ENCODE data around the gene SPDYE1.
"Not testable (repeated sequence)": the region's sequence is repeated elsewhere in the genome, so short reads cannot be mapped to it uniquely, and the experiment has no call there.

The SPDYE1 gene

DNA sequence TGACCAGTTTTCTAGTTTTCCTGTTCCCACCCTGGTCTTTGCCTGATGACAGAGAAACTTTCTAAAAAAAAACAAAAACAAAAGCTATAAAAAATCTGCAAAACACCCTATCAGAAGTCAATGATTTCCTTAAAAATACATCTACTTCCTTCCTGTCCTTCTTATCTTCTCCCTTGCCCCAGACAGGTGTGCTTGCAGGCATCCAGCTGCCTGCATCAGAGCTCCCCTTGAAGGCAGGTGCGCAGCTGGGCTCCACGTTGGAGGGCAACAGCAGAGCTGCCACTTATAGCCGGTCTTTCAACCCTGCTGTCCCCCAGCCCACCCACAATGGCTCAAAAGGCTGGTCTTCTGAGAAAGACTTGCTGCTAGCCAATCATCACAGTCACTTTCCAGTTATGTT, 41.7 kb upstream of the SPDYE1 start:
- Histone ChIP-seq H3K4me3 (ENCODE audit: low read depth in 1 of 2, low read length in 2 of 2) (no peak overlapping the region), H3K27ac (ENCODE audit: low read length) (no peak overlapping the region), H3K4me2 (ENCODE audit: insufficient read depth, low read length) (no peak overlapping the region), H3K36me3 (ENCODE audit: insufficient read depth, low read length) (peaks cover 17% of the 10 kb centered on the region), H3K79me2 (ENCODE audit: insufficient read depth, low read length) (no peaks in the 10 kb centered on the region), H3K27me3 (ENCODE audit: insufficient read depth, low read length, poor library complexity) (no peaks in the 10 kb centered on the region), H3K9ac (ENCODE audit: low read depth, low read length) (no peak overlapping the region), H4K20me1 (ENCODE audit: insufficient read depth, low read length) (no peaks in the 10 kb centered on the region), H3K4me1 (ENCODE audit: insufficient read depth, low read length) (no peaks in the 10 kb centered on the region), H2AFZ (ENCODE audit: low read depth, low read length) (no peak overlapping the region), H3K9me3 (ENCODE audit: insufficient read depth, low read length, severe bottlenecking) (no peaks in the 10 kb centered on the region)
- DNase-seq = no peak
- no peak for ATAC-seq (ENCODE audit: insufficient read depth, low read depth)
- no peak for TF ChIP-seq EZH2 (IDR thresholded peaks at IDR 0.05; ENCODE audit: borderline replicate concordance, low read depth, low read length, severe bottlenecking)
- TF ChIP-seq, protein P1, sequence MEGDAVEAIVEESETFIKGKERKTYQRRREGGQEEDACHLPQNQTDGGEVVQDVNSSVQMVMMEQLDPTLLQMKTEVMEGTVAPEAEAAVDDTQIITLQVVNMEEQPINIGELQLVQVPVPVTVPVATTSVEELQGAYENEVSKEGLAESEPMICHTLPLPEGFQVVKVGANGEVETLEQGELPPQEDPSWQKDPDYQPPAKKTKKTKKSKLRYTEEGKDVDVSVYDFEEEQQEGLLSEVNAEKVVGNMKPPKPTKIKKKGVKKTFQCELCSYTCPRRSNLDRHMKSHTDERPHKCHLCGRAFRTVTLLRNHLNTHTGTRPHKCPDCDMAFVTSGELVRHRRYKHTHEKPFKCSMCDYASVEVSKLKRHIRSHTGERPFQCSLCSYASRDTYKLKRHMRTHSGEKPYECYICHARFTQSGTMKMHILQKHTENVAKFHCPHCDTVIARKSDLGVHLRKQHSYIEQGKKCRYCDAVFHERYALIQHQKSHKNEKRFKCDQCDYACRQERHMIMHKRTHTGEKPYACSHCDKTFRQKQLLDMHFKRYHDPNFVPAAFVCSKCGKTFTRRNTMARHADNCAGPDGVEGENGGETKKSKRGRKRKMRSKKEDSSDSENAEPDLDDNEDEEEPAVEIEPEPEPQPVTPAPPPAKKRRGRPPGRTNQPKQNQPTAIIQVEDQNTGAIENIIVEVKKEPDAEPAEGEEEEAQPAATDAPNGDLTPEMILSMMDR (IDR thresholded peaks at IDR 0.05; ENCODE audit: borderline replicate concordance, extremely low read depth, low read length, poor library complexity, severe bottlenecking) = no peak

DNA sequence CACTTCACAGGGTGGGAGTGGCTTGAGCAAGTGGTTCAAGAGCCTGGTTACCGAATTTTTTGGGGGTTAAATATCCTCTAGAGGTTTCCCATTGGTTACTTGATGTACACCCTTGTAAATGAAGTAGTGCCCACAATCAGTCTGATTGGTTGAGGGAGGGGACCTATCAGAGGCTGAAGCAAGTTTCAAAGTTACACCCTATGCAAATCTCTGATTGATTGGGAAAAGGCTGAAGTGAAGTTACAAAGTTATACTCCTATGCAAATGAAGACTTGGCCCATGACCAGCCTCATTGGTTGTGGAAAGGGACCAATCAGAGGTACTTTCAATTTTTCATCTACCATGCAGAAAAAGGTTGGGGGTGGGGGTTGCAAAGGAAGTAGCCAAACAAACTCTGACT, 36.8 kb upstream of the SPDYE1 start:
- Histone ChIP-seq H2AFZ (ENCODE audit: low read depth, low read length) (no peak overlapping the region), H3K79me2 (ENCODE audit: insufficient read depth, low read length) (no peaks in the 10 kb centered on the region), H3K4me1 (ENCODE audit: insufficient read depth, low read length) (no peaks in the 10 kb centered on the region), H3K4me3 (ENCODE audit: low read depth in 1 of 2, low read length in 2 of 2) (no peak overlapping the region), H3K9ac (ENCODE audit: low read depth, low read length) (no peak overlapping the region), H4K20me1 (ENCODE audit: insufficient read depth, low read length) (no peaks in the 10 kb centered on the region), H3K9me3 (ENCODE audit: insufficient read depth, low read length, severe bottlenecking) (no peaks in the 10 kb centered on the region), H3K27ac (ENCODE audit: low read length) (no peak overlapping the region), H3K27me3 (ENCODE audit: insufficient read depth, low read length, poor library complexity) (no peaks in the 10 kb centered on the region), H3K36me3 (ENCODE audit: insufficient read depth, low read length) (no peaks in the 10 kb centered on the region), H3K4me2 (ENCODE audit: insufficient read depth, low read length) (no peak overlapping the region)
- DNase-seq (no peak), ATAC-seq (ENCODE audit: insufficient read depth, low read depth) (no peak)
- TF ChIP-seq EZH2 (IDR thresholded peaks at IDR 0.05; ENCODE audit: borderline replicate concordance, low read depth, low read length, severe bottlenecking) = no peak
- TF ChIP-seq, protein P1 (IDR thresholded peaks at IDR 0.05; ENCODE audit: borderline replicate concordance, extremely low read depth, low read length, poor library complexity, severe bottlenecking) = no peak

DNA sequence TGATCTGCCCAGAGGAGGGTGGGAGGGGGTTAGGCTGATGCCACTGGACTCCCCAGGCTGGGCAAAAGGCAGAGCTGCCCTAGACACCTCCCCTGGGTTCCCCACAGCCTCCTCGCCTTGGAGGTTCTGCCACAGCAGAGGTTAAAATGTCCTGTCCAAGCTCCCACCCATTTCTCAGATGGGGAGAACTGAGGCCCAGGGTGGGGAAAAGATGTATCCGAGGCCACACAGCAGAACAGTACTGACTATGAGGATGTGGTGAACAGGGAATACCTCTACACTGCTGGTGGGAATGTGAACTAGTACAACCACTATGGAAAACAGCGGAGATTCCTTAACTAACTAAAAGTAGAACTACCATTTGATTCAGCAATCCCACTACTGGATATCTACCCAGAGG, 31.3 kb upstream of the SPDYE1 start:
- not testable (repeated sequence) for H3K9ac ChIP-seq (ENCODE audit: low read depth, low read length); H3K4me1 ChIP-seq (ENCODE audit: insufficient read depth, low read length); H3K27me3 ChIP-seq (ENCODE audit: insufficient read depth, low read length, poor library complexity); H3K79me2 ChIP-seq (ENCODE audit: insufficient read depth, low read length); H3K9me3 ChIP-seq (ENCODE audit: insufficient read depth, low read length, severe bottlenecking); DNase-seq; H2AFZ ChIP-seq (ENCODE audit: low read depth, low read length); H3K4me2 ChIP-seq (ENCODE audit: insufficient read depth, low read length); H3K4me3 ChIP-seq (ENCODE audit: low read depth in 1 of 2, low read length in 2 of 2); ATAC-seq (ENCODE audit: insufficient read depth, low read depth); H3K27ac ChIP-seq (ENCODE audit: low read length); H4K20me1 ChIP-seq (ENCODE audit: insufficient read depth, low read length); H3K36me3 ChIP-seq (ENCODE audit: insufficient read depth, low read length)

DNA sequence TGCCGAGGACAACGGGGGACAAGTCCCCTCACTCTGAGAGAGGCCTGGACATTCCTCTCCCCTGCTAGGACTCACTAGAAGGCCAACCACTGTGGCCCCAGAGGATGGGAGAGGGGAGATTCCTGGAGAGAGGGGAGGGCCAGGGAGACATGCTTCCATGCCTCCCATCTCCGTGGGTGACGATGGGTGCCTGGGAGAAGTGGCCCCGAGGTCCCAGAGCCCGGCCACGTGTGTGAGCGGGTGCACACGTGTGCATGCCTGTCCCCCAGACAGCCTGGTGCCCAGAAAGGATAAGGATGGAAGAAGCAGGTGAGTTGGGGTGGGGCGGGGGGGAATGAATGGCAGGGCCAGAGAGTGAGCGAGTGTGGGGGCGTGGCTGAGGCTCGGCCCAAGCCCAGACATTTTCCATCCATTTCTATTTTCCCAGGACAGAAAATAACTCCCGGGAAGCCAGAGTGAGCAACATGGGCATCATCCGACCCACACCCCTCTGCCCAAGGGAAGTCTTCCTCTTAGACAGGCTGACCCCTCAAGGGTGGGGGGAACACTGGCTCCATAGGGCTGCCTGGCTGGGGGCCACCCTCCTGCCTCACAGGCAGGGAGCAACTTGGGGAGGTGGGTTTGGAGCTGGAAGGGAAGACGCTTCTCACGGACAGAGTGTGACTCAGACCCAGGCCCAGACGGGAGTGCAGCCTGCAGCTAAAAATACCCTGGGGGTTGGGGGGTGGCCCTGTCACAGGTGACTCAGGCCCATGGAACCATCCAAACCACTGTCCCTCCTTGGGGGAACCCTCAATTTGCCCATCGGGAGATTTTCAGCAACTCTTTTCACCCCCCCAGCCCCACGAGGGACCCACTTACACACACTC, 29.3 kb upstream of the SPDYE1 start:
- not testable (repeated sequence) for H3K4me3 ChIP-seq (ENCODE audit: low read depth in 1 of 2, low read length in 2 of 2); H3K27ac ChIP-seq (ENCODE audit: low read length); H4K20me1 ChIP-seq (ENCODE audit: insufficient read depth, low read length); H3K36me3 ChIP-seq (ENCODE audit: insufficient read depth, low read length); H3K9me3 ChIP-seq (ENCODE audit: insufficient read depth, low read length, severe bottlenecking); H2AFZ ChIP-seq (ENCODE audit: low read depth, low read length); H3K79me2 ChIP-seq (ENCODE audit: insufficient read depth, low read length); H3K27me3 ChIP-seq (ENCODE audit: insufficient read depth, low read length, poor library complexity); ATAC-seq (ENCODE audit: insufficient read depth, low read depth); H3K4me1 ChIP-seq (ENCODE audit: insufficient read depth, low read length); DNase-seq; H3K9ac ChIP-seq (ENCODE audit: low read depth, low read length); H3K4me2 ChIP-seq (ENCODE audit: insufficient read depth, low read length)

DNA sequence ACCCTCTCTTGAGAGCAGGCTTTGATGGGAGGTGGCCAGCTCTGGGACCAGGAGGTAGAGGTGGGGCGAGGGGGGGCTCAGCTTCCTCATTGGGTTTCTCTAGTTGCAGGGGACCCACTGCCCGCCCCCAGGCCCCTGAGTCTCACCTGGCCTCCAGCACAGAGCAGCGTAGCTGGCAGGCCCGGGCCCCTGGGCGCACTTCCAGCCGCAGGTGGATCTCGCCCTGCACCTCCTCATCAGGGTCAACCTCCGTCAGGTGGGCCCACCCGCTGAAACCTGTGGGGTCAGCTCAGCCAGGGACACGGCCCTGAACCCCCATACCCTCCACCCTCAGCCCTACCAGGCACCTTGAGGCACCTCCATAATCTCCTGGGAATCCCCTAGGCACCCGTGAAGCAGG, 28.1 kb upstream of the SPDYE1 start:
- H3K27me3 ChIP-seq (ENCODE audit: insufficient read depth, low read length, poor library complexity); H3K27ac ChIP-seq (ENCODE audit: low read length); ATAC-seq (ENCODE audit: insufficient read depth, low read depth); H3K4me3 ChIP-seq (ENCODE audit: low read depth in 1 of 2, low read length in 2 of 2); DNase-seq; H3K9me3 ChIP-seq (ENCODE audit: insufficient read depth, low read length, severe bottlenecking); H3K4me2 ChIP-seq (ENCODE audit: insufficient read depth, low read length); H3K36me3 ChIP-seq (ENCODE audit: insufficient read depth, low read length); H4K20me1 ChIP-seq (ENCODE audit: insufficient read depth, low read length); H3K4me1 ChIP-seq (ENCODE audit: insufficient read depth, low read length); H3K9ac ChIP-seq (ENCODE audit: low read depth, low read length); H2AFZ ChIP-seq (ENCODE audit: low read depth, low read length); H3K79me2 ChIP-seq (ENCODE audit: insufficient read depth, low read length): not testable (repeated sequence)

DNA sequence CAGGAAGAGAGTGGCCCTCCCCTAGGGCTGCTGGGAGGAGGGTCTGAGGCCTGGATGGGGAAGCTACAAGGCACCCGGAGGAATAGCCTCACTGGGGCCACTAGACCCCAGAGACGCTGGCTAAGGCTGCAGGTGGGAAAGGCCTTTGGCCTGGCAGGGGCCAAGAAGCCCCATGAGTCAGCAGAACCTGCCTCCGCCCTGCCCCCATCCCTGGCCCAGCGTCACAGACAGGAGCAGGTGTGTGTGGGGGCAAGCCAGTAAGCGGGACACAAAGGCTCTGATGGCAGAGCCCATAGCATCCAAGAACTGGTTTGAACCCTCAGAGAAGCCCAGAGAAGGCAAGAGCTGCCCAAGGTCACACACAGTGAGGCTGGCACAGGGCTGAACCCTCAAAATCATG, 27.0 kb upstream of the SPDYE1 start:
- not testable (repeated sequence) for H3K4me1 ChIP-seq (ENCODE audit: insufficient read depth, low read length); H2AFZ ChIP-seq (ENCODE audit: low read depth, low read length); DNase-seq; H4K20me1 ChIP-seq (ENCODE audit: insufficient read depth, low read length); ATAC-seq (ENCODE audit: insufficient read depth, low read depth); H3K4me2 ChIP-seq (ENCODE audit: insufficient read depth, low read length); H3K36me3 ChIP-seq (ENCODE audit: insufficient read depth, low read length); H3K79me2 ChIP-seq (ENCODE audit: insufficient read depth, low read length); H3K9me3 ChIP-seq (ENCODE audit: insufficient read depth, low read length, severe bottlenecking); H3K9ac ChIP-seq (ENCODE audit: low read depth, low read length); H3K4me3 ChIP-seq (ENCODE audit: low read depth in 1 of 2, low read length in 2 of 2); H3K27ac ChIP-seq (ENCODE audit: low read length); H3K27me3 ChIP-seq (ENCODE audit: insufficient read depth, low read length, poor library complexity)
